Measurements from ENCODE around the gene HSPA12B.

- TF ChIP-seq, protein P1, sequence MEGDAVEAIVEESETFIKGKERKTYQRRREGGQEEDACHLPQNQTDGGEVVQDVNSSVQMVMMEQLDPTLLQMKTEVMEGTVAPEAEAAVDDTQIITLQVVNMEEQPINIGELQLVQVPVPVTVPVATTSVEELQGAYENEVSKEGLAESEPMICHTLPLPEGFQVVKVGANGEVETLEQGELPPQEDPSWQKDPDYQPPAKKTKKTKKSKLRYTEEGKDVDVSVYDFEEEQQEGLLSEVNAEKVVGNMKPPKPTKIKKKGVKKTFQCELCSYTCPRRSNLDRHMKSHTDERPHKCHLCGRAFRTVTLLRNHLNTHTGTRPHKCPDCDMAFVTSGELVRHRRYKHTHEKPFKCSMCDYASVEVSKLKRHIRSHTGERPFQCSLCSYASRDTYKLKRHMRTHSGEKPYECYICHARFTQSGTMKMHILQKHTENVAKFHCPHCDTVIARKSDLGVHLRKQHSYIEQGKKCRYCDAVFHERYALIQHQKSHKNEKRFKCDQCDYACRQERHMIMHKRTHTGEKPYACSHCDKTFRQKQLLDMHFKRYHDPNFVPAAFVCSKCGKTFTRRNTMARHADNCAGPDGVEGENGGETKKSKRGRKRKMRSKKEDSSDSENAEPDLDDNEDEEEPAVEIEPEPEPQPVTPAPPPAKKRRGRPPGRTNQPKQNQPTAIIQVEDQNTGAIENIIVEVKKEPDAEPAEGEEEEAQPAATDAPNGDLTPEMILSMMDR (IDR thresholded peaks at IDR 0.05): no peak
- TF ChIP-seq, protein P2, sequence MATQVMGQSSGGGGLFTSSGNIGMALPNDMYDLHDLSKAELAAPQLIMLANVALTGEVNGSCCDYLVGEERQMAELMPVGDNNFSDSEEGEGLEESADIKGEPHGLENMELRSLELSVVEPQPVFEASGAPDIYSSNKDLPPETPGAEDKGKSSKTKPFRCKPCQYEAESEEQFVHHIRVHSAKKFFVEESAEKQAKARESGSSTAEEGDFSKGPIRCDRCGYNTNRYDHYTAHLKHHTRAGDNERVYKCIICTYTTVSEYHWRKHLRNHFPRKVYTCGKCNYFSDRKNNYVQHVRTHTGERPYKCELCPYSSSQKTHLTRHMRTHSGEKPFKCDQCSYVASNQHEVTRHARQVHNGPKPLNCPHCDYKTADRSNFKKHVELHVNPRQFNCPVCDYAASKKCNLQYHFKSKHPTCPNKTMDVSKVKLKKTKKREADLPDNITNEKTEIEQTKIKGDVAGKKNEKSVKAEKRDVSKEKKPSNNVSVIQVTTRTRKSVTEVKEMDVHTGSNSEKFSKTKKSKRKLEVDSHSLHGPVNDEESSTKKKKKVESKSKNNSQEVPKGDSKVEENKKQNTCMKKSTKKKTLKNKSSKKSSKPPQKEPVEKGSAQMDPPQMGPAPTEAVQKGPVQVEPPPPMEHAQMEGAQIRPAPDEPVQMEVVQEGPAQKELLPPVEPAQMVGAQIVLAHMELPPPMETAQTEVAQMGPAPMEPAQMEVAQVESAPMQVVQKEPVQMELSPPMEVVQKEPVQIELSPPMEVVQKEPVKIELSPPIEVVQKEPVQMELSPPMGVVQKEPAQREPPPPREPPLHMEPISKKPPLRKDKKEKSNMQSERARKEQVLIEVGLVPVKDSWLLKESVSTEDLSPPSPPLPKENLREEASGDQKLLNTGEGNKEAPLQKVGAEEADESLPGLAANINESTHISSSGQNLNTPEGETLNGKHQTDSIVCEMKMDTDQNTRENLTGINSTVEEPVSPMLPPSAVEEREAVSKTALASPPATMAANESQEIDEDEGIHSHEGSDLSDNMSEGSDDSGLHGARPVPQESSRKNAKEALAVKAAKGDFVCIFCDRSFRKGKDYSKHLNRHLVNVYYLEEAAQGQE (IDR thresholded peaks at IDR 0.05; ENCODE audit: insufficient read depth in 1 of 2, low read depth in 2 of 2, low read length in 1 of 2): no peak
- TF ChIP-seq POLR2AphosphoS5 (IDR thresholded peaks at IDR 0.05; ENCODE audit: low read depth, low read length) (no peak), SIN3A (IDR thresholded peaks at IDR 0.05; ENCODE audit: borderline replicate concordance, insufficient read depth, low read depth, low read length) (no peak)
These were observed 15.6 kb downstream of the HSPA12B start for GRCh38 chr20:3748073-3748472.
